Stimulated activated naive CD4-positive, alpha-beta T cell treated with Interleukin-2 at 50 U/mL for 16 hours (primary cell): ENCODE measurements around the gene COLQ.
"Not testable (repeated sequence)": the region's sequence is repeated elsewhere in the genome, so short reads cannot be mapped to it uniquely, and the experiment has no call there.

Experiments
- DNase-seq: peaks from one replicate; lab custom pipeline; 2025; lab: John Stamatoyannopoulos, UW

COLQ gene

GRCh38 chr3:15490158-15490557 is 31.3 kb downstream of the COLQ start:
- no peak for DNase-seq

- DNase-seq = no peak
Measured at GRCh38 chr3:15488002-15488401, 33.5 kb downstream of the COLQ start.

GRCh38 chr3:15486979-15487378 is 34.5 kb downstream of the COLQ start:
- no peak for DNase-seq

- no peak for DNase-seq
Measured at GRCh38 chr3:15486020-15486419, 35.5 kb downstream of the COLQ start.

- not testable (repeated sequence) for DNase-seq
Measured at GRCh38 chr3:15484551-15484950, 37.0 kb downstream of the COLQ start.

- no peak for DNase-seq
Measured at GRCh38 chr3:15479400-15480224, 41.9 kb downstream of the COLQ start.

GRCh38 chr3:15478640-15478979 is 42.9 kb downstream of the COLQ start:
- no peak for DNase-seq

- no peak for DNase-seq
Measured at GRCh38 chr3:15477951-15478639, 43.4 kb downstream of the COLQ start.

GRCh38 chr3:15476378-15476777 is 45.1 kb downstream of the COLQ start:
- no peak for DNase-seq

- DNase-seq = no peak
Measured at GRCh38 chr3:15475161-15475560, 46.3 kb downstream of the COLQ start.

GRCh38 chr3:15471861-15472260 is 49.6 kb downstream of the COLQ start:
- DNase-seq = no peak

- DNase-seq = no peak
Measured at GRCh38 chr3:15470849-15471248, 50.7 kb downstream of the COLQ start.

GRCh38 chr3:15470261-15470660 is 51.2 kb downstream of the COLQ start:
- DNase-seq = no peak

GRCh38 chr3:15467227-15468181 is 54.0 kb downstream of the COLQ start:
- no peak for DNase-seq

GRCh38 chr3:15465876-15466585 is 55.5 kb downstream of the COLQ start:
- DNase-seq = no peak

GRCh38 chr3:15462451-15462850 is 59.1 kb downstream of the COLQ start:
- peak; percentile 8 for DNase-seq

- no peak for DNase-seq
Measured at GRCh38 chr3:15460891-15461531, 60.5 kb downstream of the COLQ start.

GRCh38 chr3:15458212-15458780 is 63.2 kb downstream of the COLQ start:
- DNase-seq = no peak

- DNase-seq = not testable (repeated sequence)
Measured at GRCh38 chr3:15456915-15457314, 64.6 kb downstream of the COLQ start.

- no peak for DNase-seq
Measured at GRCh38 chr3:15456321-15456720, 65.2 kb downstream of the COLQ start.

- no peak for DNase-seq
Measured at GRCh38 chr3:15455756-15456155, 65.8 kb downstream of the COLQ start.
